ENCODE results near the gene NHERF2. TPM values are rescaled to one million over a fixed set of nuclear protein-coding genes. Genes with fewer than 3 reads are reported as not detected.

The NHERF2 gene
- total and polyA plus RNA-seq, 2 of the 4 experiments (the other 2 are of a cell fraction) = 18.6 to 77.8 TPM

DNA sequence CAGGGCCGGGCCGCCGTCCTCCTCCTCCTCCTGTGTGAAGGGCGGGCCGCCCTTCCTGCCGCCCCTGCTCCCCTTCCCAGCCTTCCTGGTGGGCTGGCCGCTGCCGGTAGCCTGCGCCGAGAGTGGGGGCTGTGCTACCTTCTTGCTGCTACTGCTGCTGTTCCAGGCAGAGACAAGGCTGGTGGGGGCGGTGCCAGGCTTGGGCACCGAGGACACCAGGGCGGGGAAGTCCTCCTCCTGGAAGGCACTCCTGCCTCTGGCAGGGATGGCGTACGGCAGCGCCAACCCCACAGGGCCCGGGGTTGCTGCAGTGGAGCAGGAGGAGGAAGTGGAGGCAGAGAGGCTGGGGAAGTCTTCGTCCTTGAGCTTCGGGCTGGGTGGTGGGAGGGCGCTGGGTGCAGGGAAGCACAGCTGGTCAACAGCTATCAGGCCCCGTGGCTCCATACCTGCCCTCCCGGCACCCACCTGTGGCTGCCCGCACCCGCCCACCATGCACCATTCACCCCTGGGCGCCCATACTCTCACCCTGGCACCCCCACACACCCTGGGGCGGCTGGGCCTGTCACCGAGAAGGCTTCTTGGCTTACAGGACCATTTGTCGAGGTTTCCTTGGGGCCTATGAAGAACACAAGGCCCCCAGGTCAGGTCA is 26.7 kb upstream of the NHERF2 start:
- Histone ChIP-seq H3K4me1 (ENCODE audit: control insufficient read depth, insufficient read depth, low read length) (peaks cover 24% of the 10 kb centered on the region), H4K5ac (ENCODE audit: low read depth, low read length) (no peak overlapping the region), H3K14ac (replicated peaks; ENCODE audit: low read depth, low read length) (no peak overlapping the region), H2AK5ac (ENCODE audit: low read depth, low read length) (no peak overlapping the region), H3K9ac (ENCODE audit: low read depth, low read length) (no peak overlapping the region), H3K27ac (ENCODE audit: insufficient read depth, low read length) (no peak overlapping the region), H2AK9ac (replicated peaks; ENCODE audit: low read depth, low read length, poor library complexity) (no peak overlapping the region), H3K4ac (ENCODE audit: low read depth, low read length) (no peak overlapping the region), H3K4me2 (ENCODE audit: low read depth, low read length) (no peak overlapping the region), H2BK120ac (ENCODE audit: low read depth, low read length) (no peak overlapping the region), H4K8ac (ENCODE audit: low read depth in 2 of 2, low read length in 2 of 2) (no peak overlapping the region), H3K4me3 (ENCODE audit: insufficient read depth, low read depth, low read length) (no peak overlapping the region), H3K18ac (ENCODE audit: low read depth, low read length) (no peak overlapping the region), H3K79me1 (ENCODE audit: low read depth in 1 of 2, low read length in 2 of 2) (peaks cover 10 to 70% of the 10 kb centered on the region in 2 experiments), H3K27me3 (ENCODE audit: control insufficient read depth, insufficient read depth, low read length) (no peaks in the 10 kb centered on the region), H3K36me3 (ENCODE audit: control insufficient read depth, insufficient read depth, low read length) (peaks cover 52% of the 10 kb centered on the region), H2BK5ac (ENCODE audit: low read depth, low read length, poor library complexity, severe bottlenecking) (no peak overlapping the region), H4K20me1 (ENCODE audit: insufficient read depth, low read length) (peaks cover 49% of the 10 kb centered on the region), H2AFZ (replicated peaks; ENCODE audit: low read length, poor library complexity) (no peak overlapping the region), H4K91ac (ENCODE audit: insufficient read depth, low read depth, low read length) (no peak overlapping the region), H2BK15ac (ENCODE audit: low read depth, low read length) (no peak overlapping the region), H3K23ac (ENCODE audit: low read depth, low read length) (no peak overlapping the region), H3K9me1 (ENCODE audit: insufficient read depth, low read length) (peaks cover 20% of the 10 kb centered on the region), H2BK20ac (ENCODE audit: low read depth, low read length) (no peak overlapping the region), H3K56ac (ENCODE audit: extremely low read depth, insufficient read depth, low read length) (no peak overlapping the region), H3K9me3 (ENCODE audit: control insufficient read depth, insufficient read depth, low read length) (no peaks in the 10 kb centered on the region)
- no peak for DNase-seq
- dilution Hi-C loops (cut with HindIII; ENCODE audit: low sequenced_read_pairs, unreplicated experiment) (no loop called here), intact Hi-C loops (cut with micrococcal nuclease) (loop anchor here (5.0 kb wide), 1 partner anchor 142 kb away; no protein-coding TSS in a partner anchor), in situ Hi-C loops (cut with MboI; ENCODE audit: low sequenced_read_pairs) (no loop called here)
- ChIA-PET CTCF (interaction anchor here (0.8 kb wide), 1 partner anchor 141 kb away, joined by 5 read pairs; no protein-coding TSS in a partner anchor), POLR2A (ENCODE audit: unreplicated experiment) (no interaction called here)
- ATAC-seq (ENCODE audit: low read depth) = no peak
- no TSS peak for BruUV-seq (replicated peaks)
- 95% methylated on average over 11 of the region's 28 CpGs; no CpG with 5 or more reads in 1 of the 2 experiments for WGBS, 2 experiments (ENCODE audit: extremely low coverage in 2 of 2, insufficient read length in 1 of 2)
- no peak for TF ChIP-seq BHLHE40 (IDR thresholded peaks at IDR 0.05; ENCODE audit: low read depth, low read length)
- TF ChIP-seq NFE2L2 (IDR thresholded peaks at IDR 0.05; ENCODE audit: low read depth, low read length) = no peak
- no peak for TF ChIP-seq MAFK (IDR thresholded peaks at IDR 0.05; ENCODE audit: low read depth, low read length)
